HS-27A (cell line): ENCODE data around the gene SYTL5.
"Not testable (repeated sequence)": the region's sequence is repeated elsewhere in the genome, so short reads cannot be mapped to it uniquely, and the experiment has no call there.

Experiments
- DNase-seq: peaks from one replicate; pipeline ENCODE4 v3.0.0-alpha.2; 2012; ENCODE audit warnings: low read depth, missing footprints

Gene SYTL5

GRCh38 chrX:38006291-38006690 lies at the start of gene SYTL5:
Gene SYTL5, plus strand, starts transcription at chrX:38006553. Its CDS starts 27,337 bp downstream, at chrX:38033890.
- DNase-seq: no peak

GRCh38 chrX:37958525-37959211 lies 47.7 kb upstream of the SYTL5 start:
- no peak for DNase-seq

- DNase-seq: no peak
Measured at GRCh38 chrX:37959212-37960021, 46.9 kb upstream of the SYTL5 start.

GRCh38 chrX:37961118-37961517 lies 45.2 kb upstream of the SYTL5 start:
- DNase-seq: no peak

- DNase-seq: no peak
Measured at GRCh38 chrX:37967714-37968113, 38.6 kb upstream of the SYTL5 start.

GRCh38 chrX:37975421-37975820 lies 30.9 kb upstream of the SYTL5 start:
- no peak for DNase-seq

- no peak for DNase-seq
Measured at GRCh38 chrX:37976153-37976552, 30.2 kb upstream of the SYTL5 start.

GRCh38 chrX:37984880-37985279 lies 21.5 kb upstream of the SYTL5 start:
- no peak for DNase-seq

- peak; percentile 22 for DNase-seq
Measured at GRCh38 chrX:37986893-37987292, 19.5 kb upstream of the SYTL5 start.

- DNase-seq: no peak
Measured at GRCh38 chrX:37989304-37989703, 17.0 kb upstream of the SYTL5 start.

- not testable (repeated sequence) for DNase-seq
Measured at GRCh38 chrX:37991303-37991702, 15.1 kb upstream of the SYTL5 start.

GRCh38 chrX:37993176-37993575 lies 13.2 kb upstream of the SYTL5 start:
- DNase-seq: no peak

- no peak for DNase-seq
Measured at GRCh38 chrX:37993837-37994619, 12.3 kb upstream of the SYTL5 start.

GRCh38 chrX:37995428-37995827 lies 10.9 kb upstream of the SYTL5 start:
- no peak for DNase-seq

- DNase-seq: no peak
Measured at GRCh38 chrX:37997096-37997495, 9.3 kb upstream of the SYTL5 start.

- DNase-seq: no peak
Measured at GRCh38 chrX:37998586-37999262, 7.6 kb upstream of the SYTL5 start.

- DNase-seq: no peak
Measured at GRCh38 chrX:38000706-38001105, 5.6 kb upstream of the SYTL5 start.

GRCh38 chrX:38004046-38004445 lies 2.3 kb upstream of the SYTL5 start:
- DNase-seq: no peak

- DNase-seq: no peak
Measured at GRCh38 chrX:38006778-38007177, 425 bp downstream of the SYTL5 start.

GRCh38 chrX:38008658-38009057 lies 2.3 kb downstream of the SYTL5 start:
- no peak for DNase-seq

- no peak for DNase-seq
Measured at GRCh38 chrX:38009641-38010040, 3.3 kb downstream of the SYTL5 start.

- DNase-seq: no peak
Measured at GRCh38 chrX:38018766-38019425, 12.5 kb downstream of the SYTL5 start.
